A549 (cell line): ENCODE results near the gene AGXT2.

Source experiments
- BHLHE40 ChIP-seq: IDR thresholded peaks from 2 replicates; pipeline ENCODE4 v1.6.1; 2012; ENCODE audit warnings: low read depth, low read length, inconsistent platforms
- CTCF ChIP-seq: fragments of >200 bp; sonication (Bioruptor Twin); formaldehyde crosslinking; IDR thresholded peaks from 3 replicates; pipeline ENCODE4 v1.5.1; 2016
- POLR2A ChIP-seq: IDR thresholded peaks from 2 replicates; pipeline ENCODE4 v1.6.1; 2012; ENCODE audit warnings: mild to moderate bottlenecking, low read length
- RCOR1 ChIP-seq: fragments of 150-350 bp; IDR thresholded peaks from 2 replicates; pipeline ENCODE4 v1.6.1; 2014; ENCODE audit warnings: antibody characterized with exemption, low read length, low read depth
- SMC3 ChIP-seq: fragments of >200 bp; sonication (Bioruptor Twin); formaldehyde crosslinking; IDR thresholded peaks from 3 replicates; pipeline ENCODE4 v1.6.1; 2018; ENCODE audit warnings: inconsistent platforms
- TP53 ChIP-seq: fragments of 250-450 bp; sonication (Bioruptor Pico); IDR thresholded peaks from 2 replicates; pipeline ENCODE4 v1.5.0; 2021; ENCODE audit warnings: mild to moderate bottlenecking, moderate library complexity

GRCh38 chr5:34959323-34959722, 88.4 kb downstream of the AGXT2 start:
- TF ChIP-seq CTCF, result no peak
- no peak for TF ChIP-seq TP53 (CRISPR knock-in tag)
- TF ChIP-seq BHLHE40, result no peak
- TF ChIP-seq RCOR1, result no peak
- TF ChIP-seq SMC3, result no peak
- TF ChIP-seq POLR2A, result no peak
